Sigmoid colon (tissue), 4 donors: ENCODE measurements around the gene SVBP.

Source experiments
- CTCF ChIP-seq, 4 experiments: fragments of 450-650 bp in 3 of 4; fragments of 200-600 bp in 1 of 4; IDR thresholded peaks; one replicate each; pipeline ENCODE4 v1.5.1; 2016 to 2019; ENCODE audit warnings: antibody characterized with exemption in 4 of 4, mild to moderate bottlenecking in 3 of 4, moderate library complexity in 2 of 4
- EP300 ChIP-seq, 4 donors: sonication (generic); formaldehyde crosslinking; IDR thresholded peaks; one replicate each; pipeline ENCODE4 v1.6.1; 2017; ENCODE audit warnings: antibody characterized with exemption in 4 of 4
- POLR2A ChIP-seq, 2 donors: fragments of 450-650 bp; IDR thresholded peaks; one replicate each; pipeline ENCODE4 v1.6.1; 2016; ENCODE audit warnings: antibody characterized with exemption in 2 of 2, mild to moderate bottlenecking in 2 of 2, moderate library complexity in 2 of 2
- POLR2AphosphoS5 ChIP-seq, 4 donors: sonication (generic); formaldehyde crosslinking; IDR thresholded peaks; one replicate each; pipeline ENCODE4 v1.6.1; 2017; ENCODE audit warnings: antibody characterized with exemption in 4 of 4

- no peak for TF ChIP-seq POLR2AphosphoS5 (IDR thresholded peaks at IDR 0.05)
- TF ChIP-seq CTCF (IDR thresholded peaks at IDR 0.05) = no peak
- TF ChIP-seq POLR2A (IDR thresholded peaks at IDR 0.05) = no peak
- no peak for TF ChIP-seq EP300 (IDR thresholded peaks at IDR 0.05)
These were observed 34.9 kb upstream of the SVBP start for GRCh38 chr1:42851960-42852607.
